ENCODE results near the gene HMGA1. TPM values are rescaled to one million over a fixed set of nuclear protein-coding genes. Genes with fewer than 3 reads are reported as not detected.

The HMGA1 gene
- total and polyA plus RNA-seq, 2 of the 13 experiments (the other 11 are each of a cell fraction or from before 2014, with no cell fraction given), result 117 to 145 TPM

DNA sequence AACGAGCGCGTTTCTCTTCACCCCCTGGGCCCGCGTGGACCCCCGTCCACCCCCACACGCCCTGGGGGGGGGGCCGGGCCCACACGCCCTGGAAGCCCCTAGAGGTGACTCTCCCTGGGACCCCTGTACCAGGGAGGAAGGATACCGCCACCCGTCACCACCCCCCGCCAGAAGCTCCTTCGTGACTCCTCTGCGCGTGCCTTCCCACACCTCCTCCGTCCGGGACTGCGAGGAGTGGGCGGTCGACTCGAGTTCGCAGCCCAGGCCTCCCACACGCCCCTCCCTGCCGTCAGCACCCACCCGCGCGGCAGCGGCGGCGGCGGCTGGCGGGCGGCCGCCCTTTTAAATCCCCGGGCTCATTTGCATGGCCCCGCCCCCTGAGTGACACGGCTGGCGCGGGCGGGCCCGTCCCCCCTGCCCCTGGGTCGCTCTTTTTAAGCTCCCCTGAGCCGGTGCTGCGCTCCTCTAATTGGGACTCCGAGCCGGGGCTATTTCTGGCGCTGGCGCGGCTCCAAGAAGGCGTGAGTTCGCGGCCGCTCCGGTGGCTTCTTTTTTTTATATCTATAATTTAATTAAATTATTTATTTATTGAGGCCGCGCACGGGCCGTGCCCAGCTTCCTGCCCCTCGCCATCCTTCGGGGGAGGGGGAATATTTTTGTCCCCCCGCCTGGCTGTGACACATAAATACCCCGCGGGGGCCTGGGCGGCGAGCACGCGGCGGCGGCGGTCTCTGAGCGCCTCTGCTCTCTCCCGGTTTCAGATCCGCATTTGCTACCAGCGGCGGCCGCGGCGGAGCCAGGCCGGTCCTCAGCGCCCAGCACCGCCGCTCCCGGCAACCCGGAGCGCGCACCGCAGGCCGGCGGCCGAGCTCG lies at the start of gene HMGA1 (continued):
- TF ChIP-seq IKZF1 (IDR thresholded peaks at IDR 0.05) (no peak), EED (CRISPR knock-in tag; IDR thresholded peaks at IDR 0.05) (no peak), ZSCAN9 (CRISPR knock-in tag; IDR thresholded peaks at IDR 0.05; ENCODE audit: borderline replicate concordance) (0 out of 2 replicates have a peak, but pooled peaks have one; percentile 35), ZNF709 (CRISPR knock-in tag; IDR thresholded peaks at IDR 0.05) (0 out of 2 replicates have a peak, but pooled peaks have one; percentile 60), SAP130 (CRISPR knock-in tag; IDR thresholded peaks at IDR 0.05; ENCODE audit: low read depth) (peak; percentile 40; the same call in 1 of the 2 replicates), TCF7L2 (IDR thresholded peaks at IDR 0.05; ENCODE audit: low read depth, low read length) (no peak), SIN3A (IDR thresholded peaks at IDR 0.05; ENCODE audit: borderline replicate concordance, low read depth, low read length) (peak; percentile 40; the same call in 1 of the 2 replicates), ZNF777 (CRISPR knock-in tag; IDR thresholded peaks at IDR 0.05) (peak; percentile 54; the same call in 1 of the 2 replicates), DR1 (CRISPR knock-in tag; IDR thresholded peaks at IDR 0.05) (peak; percentile 96), ZNF792 (CRISPR knock-in tag; IDR thresholded peaks at IDR 0.05) (0 out of 2 replicates have a peak, but pooled peaks have one; percentile 18), SOX6 (IDR thresholded peaks at IDR 0.05) (no peak), SOX6 (CRISPR knock-in tag; IDR thresholded peaks at IDR 0.05) (peak; percentile 31; the same call in 1 of the 2 replicates), SP2 (CRISPR knock-in tag; IDR thresholded peaks at IDR 0.05) (peak; percentile 37; the same call in 1 of the 2 replicates), NR2F2 (IDR thresholded peaks at IDR 0.05; ENCODE audit: borderline replicate concordance, low read depth) (no peak), HOXA3 (CRISPR knock-in tag; IDR thresholded peaks at IDR 0.05) (0 out of 2 replicates have a peak, but pooled peaks have one; percentile 19), ZNF512 (CRISPR knock-in tag; IDR thresholded peaks at IDR 0.05) (no peak), HES4 (CRISPR knock-in tag; IDR thresholded peaks at IDR 0.05; ENCODE audit: borderline replicate concordance) (0 out of 2 replicates have a peak, but pooled peaks have one; percentile 21), REXO4 (CRISPR knock-in tag; IDR thresholded peaks at IDR 0.05; ENCODE audit: borderline replicate concordance) (no peak), ZNF788 (CRISPR knock-in tag; IDR thresholded peaks at IDR 0.05; ENCODE audit: borderline replicate concordance) (peak; percentile 33; the same call in 1 of the 2 replicates), TARDBP (CRISPR knock-in tag; IDR thresholded peaks at IDR 0.05) (no peak), POGK (CRISPR knock-in tag; conservative IDR thresholded peaks at IDR 0.05) (0 out of 2 replicates have a peak, but pooled peaks have one; percentile 38)
- TF ChIP-seq, protein P1, sequence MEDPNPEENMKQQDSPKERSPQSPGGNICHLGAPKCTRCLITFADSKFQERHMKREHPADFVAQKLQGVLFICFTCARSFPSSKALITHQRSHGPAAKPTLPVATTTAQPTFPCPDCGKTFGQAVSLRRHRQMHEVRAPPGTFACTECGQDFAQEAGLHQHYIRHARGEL (CRISPR knock-in tag; IDR thresholded peaks at IDR 0.05), result 0 out of 2 replicates have a peak, but pooled peaks have one; percentile 66
- TF ChIP-seq, protein P2, sequence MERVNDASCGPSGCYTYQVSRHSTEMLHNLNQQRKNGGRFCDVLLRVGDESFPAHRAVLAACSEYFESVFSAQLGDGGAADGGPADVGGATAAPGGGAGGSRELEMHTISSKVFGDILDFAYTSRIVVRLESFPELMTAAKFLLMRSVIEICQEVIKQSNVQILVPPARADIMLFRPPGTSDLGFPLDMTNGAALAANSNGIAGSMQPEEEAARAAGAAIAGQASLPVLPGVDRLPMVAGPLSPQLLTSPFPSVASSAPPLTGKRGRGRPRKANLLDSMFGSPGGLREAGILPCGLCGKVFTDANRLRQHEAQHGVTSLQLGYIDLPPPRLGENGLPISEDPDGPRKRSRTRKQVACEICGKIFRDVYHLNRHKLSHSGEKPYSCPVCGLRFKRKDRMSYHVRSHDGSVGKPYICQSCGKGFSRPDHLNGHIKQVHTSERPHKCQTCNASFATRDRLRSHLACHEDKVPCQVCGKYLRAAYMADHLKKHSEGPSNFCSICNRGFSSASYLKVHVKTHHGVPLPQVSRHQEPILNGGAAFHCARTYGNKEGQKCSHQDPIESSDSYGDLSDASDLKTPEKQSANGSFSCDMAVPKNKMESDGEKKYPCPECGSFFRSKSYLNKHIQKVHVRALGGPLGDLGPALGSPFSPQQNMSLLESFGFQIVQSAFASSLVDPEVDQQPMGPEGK (CRISPR knock-in tag; IDR thresholded peaks at IDR 0.05), result peak; percentile 87
- TF ChIP-seq, protein P3, sequence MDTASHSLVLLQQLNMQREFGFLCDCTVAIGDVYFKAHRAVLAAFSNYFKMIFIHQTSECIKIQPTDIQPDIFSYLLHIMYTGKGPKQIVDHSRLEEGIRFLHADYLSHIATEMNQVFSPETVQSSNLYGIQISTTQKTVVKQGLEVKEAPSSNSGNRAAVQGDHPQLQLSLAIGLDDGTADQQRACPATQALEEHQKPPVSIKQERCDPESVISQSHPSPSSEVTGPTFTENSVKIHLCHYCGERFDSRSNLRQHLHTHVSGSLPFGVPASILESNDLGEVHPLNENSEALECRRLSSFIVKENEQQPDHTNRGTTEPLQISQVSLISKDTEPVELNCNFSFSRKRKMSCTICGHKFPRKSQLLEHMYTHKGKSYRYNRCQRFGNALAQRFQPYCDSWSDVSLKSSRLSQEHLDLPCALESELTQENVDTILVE (CRISPR knock-in tag; IDR thresholded peaks at IDR 0.05), result peak; percentile 15; the same call in 1 of the 2 replicates

Data from HepG2 (cell line).